Glutamatergic neuron (in vitro differentiated cells): Measurements from ENCODE around the gene VMO1. TPM values are rescaled to one million over a fixed set of nuclear protein-coding genes. Genes with fewer than 3 reads are reported as not detected.

Source experiments
- DNase-seq: peaks from one replicate; pipeline ENCODE4 v3.0.0; 2022
- H3K27ac Mint-ChIP-seq: one replicate; pipeline ENCODE4 v1.8.0; 2020; ENCODE audit warnings: mild to moderate bottlenecking, mixed read lengths, inconsistent platforms; ENCODE audit not compliant: unreplicated experiment
- H3K27me3 Mint-ChIP-seq: one replicate; pipeline ENCODE4 v1.8.0; 2020; ENCODE audit warnings: mild to moderate bottlenecking, moderate library complexity, mixed read lengths, inconsistent platforms; ENCODE audit not compliant: unreplicated experiment
- H3K36me3 Mint-ChIP-seq: one replicate; pipeline ENCODE4 v1.8.0; 2020; ENCODE audit warnings: mild to moderate bottlenecking, mixed read lengths, inconsistent platforms; ENCODE audit not compliant: unreplicated experiment
- H3K4me1 Mint-ChIP-seq: one replicate; pipeline ENCODE4 v1.8.0; 2020; ENCODE audit warnings: mild to moderate bottlenecking, low read depth, mixed read lengths, inconsistent platforms; ENCODE audit not compliant: unreplicated experiment
- H3K4me3 Mint-ChIP-seq: one replicate; pipeline ENCODE4 v1.8.0; 2020; ENCODE audit warnings: mild to moderate bottlenecking, mixed read lengths, inconsistent platforms; ENCODE audit not compliant: unreplicated experiment
- H3K9me3 Mint-ChIP-seq: one replicate; pipeline ENCODE4 v1.8.0; 2020; ENCODE audit warnings: mild to moderate bottlenecking, moderate library complexity, mixed read lengths, inconsistent platforms; ENCODE audit not compliant: unreplicated experiment
- total RNA-seq: library from RNA; stranded (reverse); fragmentation: NEBNext Ultra II Directional; extraction: Animal tissue kit (Norgen Biotek cat#: 25700); gene quantifications from one replicate; pipeline ENCODE4 v1.2.1, GENCODE V29; 2021; ENCODE audit not compliant: unreplicated experiment
- TF ChIP-seq, protein P1 (sequence below): fragments of 200-600 bp; sonication (generic); IDR thresholded peaks from one replicate; pipeline ENCODE4 v1.5.0; 2021; ENCODE audit not compliant: partially characterized antibody, unreplicated experiment

The VMO1 gene
- total RNA-seq, 1 donor from 2014 or later, result 2.5 TPM

DNA sequence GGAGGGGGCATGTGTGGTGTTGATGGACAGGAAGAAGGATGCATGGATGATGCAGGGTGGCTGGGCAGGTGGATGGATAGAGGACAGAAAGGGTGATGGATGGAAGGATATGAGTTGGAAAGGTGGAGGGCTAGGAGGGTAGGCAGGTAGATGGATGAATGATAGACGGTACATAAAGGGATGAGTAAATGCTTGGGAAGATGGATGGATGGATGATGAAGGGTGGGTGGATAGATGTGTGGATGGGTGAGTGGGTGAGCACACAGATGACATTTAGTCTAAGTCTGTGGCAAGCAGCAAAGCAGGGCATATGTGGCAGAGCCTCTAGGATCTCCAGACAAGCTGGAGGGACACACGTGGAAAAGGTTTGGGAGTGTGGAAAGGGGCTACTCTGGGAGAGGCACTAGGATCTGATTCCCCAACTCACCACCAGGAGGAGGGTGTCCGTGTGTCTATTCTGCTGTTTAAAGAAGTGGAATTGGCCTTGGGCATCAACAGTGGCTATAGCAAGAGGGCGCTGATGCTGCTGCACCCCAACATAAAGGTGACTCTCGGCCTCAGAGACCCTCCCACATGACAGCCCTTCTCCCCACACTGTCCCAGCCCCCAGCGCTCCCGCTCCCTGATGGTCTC lies 29.0 kb upstream of the VMO1 start:
- H3K4me1 Mint-ChIP-seq, result peaks cover under 1% of the 10 kb centered on the region
- H3K36me3 Mint-ChIP-seq, result peaks cover 6% of the 10 kb centered on the region
- TF ChIP-seq, protein P1, sequence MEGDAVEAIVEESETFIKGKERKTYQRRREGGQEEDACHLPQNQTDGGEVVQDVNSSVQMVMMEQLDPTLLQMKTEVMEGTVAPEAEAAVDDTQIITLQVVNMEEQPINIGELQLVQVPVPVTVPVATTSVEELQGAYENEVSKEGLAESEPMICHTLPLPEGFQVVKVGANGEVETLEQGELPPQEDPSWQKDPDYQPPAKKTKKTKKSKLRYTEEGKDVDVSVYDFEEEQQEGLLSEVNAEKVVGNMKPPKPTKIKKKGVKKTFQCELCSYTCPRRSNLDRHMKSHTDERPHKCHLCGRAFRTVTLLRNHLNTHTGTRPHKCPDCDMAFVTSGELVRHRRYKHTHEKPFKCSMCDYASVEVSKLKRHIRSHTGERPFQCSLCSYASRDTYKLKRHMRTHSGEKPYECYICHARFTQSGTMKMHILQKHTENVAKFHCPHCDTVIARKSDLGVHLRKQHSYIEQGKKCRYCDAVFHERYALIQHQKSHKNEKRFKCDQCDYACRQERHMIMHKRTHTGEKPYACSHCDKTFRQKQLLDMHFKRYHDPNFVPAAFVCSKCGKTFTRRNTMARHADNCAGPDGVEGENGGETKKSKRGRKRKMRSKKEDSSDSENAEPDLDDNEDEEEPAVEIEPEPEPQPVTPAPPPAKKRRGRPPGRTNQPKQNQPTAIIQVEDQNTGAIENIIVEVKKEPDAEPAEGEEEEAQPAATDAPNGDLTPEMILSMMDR, result peak; percentile 39
- H3K9me3 Mint-ChIP-seq, result peaks cover 1% of the 10 kb centered on the region
- DNase-seq, result no peak
- peaks cover 9% of the 10 kb centered on the region for H3K27me3 Mint-ChIP-seq
- H3K4me3 Mint-ChIP-seq, result peak overlapping the region; percentile 13
- no peak overlapping the region for H3K27ac Mint-ChIP-seq

DNA sequence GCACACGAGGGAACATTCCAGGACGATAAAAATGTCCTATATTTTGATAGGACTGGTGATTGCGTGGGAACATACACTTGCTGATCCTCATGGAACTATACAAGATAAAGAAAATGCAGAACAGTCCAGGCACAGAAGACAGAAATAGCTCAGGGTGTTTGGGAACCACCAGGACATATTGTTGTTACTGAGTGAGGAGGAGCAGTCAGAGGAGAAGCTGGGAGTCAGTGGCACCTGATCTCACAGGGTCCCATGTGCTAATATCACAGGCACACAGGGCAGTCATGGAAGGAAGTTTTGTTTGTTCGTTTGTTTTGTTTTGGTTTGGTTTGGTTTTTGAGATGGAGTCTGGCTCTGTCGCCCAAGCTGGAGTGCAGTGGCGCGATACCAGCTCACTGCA lies 26.5 kb upstream of the VMO1 start:
- Mint-ChIP-seq H3K36me3 (peaks cover 11% of the 10 kb centered on the region), H3K27me3 (peaks cover 14% of the 10 kb centered on the region)

DNA sequence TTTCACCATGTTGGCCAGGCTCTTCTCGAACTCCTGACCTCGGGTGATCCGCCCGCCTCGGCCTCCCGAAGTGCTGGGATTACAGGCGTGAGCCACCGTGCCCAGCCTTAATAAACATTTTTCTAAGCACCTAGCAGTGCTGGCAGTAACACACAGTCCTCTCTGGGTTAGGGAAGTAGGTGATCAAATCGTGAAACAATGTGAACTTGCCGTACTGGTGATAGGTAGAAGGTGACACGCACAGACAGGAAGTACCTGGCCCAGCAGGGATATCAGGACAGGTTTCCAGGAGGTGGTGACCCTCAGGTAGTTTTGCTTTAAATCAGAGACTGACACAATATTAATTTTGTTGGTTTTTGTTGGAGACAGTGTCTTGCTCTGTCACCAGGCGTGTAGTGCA lies 25.3 kb upstream of the VMO1 start:
- Mint-ChIP-seq H3K27ac (no peak overlapping the region), H3K4me3 (no peak overlapping the region), H3K27me3 (peaks cover 18% of the 10 kb centered on the region), H3K9me3 (peaks cover 5% of the 10 kb centered on the region), H3K36me3 (peaks cover 11% of the 10 kb centered on the region), H3K4me1 (peaks cover 7% of the 10 kb centered on the region)
- no peak for DNase-seq
- TF ChIP-seq, protein P1, result no peak

More for the DNA sequence above, 26.5 kb upstream of the VMO1 start:
- DNase-seq, result no peak
- Mint-ChIP-seq H3K4me3 (no peak overlapping the region), H3K4me1 (peaks cover 7% of the 10 kb centered on the region), H3K27ac (no peak overlapping the region), H3K9me3 (peaks cover 5% of the 10 kb centered on the region)
- TF ChIP-seq, protein P1, result no peak

DNA sequence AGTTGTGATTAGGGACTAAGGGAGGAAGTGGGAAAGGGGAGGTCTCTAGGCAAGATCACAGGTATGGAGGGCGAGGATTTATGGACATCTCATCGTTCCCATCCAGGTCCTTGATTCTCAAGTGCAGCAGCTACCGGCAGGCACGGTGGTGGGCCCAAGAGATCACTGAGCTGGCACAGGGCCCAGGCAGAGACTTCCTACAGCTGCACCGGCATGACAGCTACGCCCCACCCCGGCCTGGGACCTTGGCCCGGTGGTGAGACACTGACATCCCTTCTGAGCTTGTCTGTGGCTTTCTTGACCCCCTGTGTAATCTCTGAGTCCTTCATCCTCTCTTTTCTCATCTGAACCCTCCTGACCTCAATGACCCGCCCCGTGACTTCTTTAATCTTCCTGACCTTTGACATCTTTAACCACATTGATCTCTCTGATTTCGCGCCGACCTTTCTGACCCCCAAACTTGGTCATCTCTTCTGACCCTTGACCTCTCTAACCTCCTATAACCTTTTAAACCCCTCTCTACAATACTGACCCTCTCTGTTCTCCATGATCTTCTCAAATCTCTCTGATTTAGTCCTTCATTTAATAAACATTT lies 24.6 kb upstream of the VMO1 start:
- peaks cover 9% of the 10 kb centered on the region for H3K9me3 Mint-ChIP-seq
- TF ChIP-seq, protein P1, result no peak
- DNase-seq, result no peak
- no peak overlapping the region for H3K27ac Mint-ChIP-seq
- H3K4me1 Mint-ChIP-seq, result peaks cover 7% of the 10 kb centered on the region
- no peak overlapping the region for H3K4me3 Mint-ChIP-seq
- peaks cover 11% of the 10 kb centered on the region for H3K36me3 Mint-ChIP-seq
- peaks cover 22% of the 10 kb centered on the region for H3K27me3 Mint-ChIP-seq

DNA sequence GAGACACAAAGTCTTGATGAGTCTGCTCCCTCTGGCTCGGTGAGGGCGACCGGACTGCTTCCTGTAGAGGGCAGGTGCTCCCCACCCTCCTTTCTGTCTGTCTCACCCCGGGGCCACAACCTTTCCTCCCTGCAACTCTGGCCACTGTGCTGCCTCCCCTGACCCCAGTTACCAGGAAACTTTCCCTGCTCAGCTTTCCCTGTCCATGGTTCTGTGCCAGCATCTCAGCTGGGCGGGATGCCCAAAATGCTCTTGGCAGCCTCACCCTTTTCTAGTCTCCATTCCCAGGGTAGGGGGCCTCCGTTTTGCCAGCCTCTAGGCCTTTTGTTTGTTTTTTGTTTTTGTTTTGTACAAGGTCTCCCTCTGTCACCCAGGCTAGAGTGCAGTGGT lies 22.2 kb upstream of the VMO1 start:
- TF ChIP-seq, protein P1, result no peak
- Mint-ChIP-seq H3K27ac (no peak overlapping the region), H3K27me3 (peaks cover 22% of the 10 kb centered on the region), H3K4me3 (peak overlapping the region; percentile 93), H3K36me3 (peaks cover 11% of the 10 kb centered on the region), H3K4me1 (peaks cover 7% of the 10 kb centered on the region), H3K9me3 (peaks cover 10% of the 10 kb centered on the region)
- no peak for DNase-seq
